HEK293 (cell line): Measurements from ENCODE around the gene PCGF1.

Source experiments
- AEBP2 ChIP-seq: fragments of 450-650 bp; formaldehyde crosslinking; IDR thresholded peaks from 2 replicates; pipeline ENCODE4 v1.5.1; 2016; ENCODE audit warnings: missing biosample characterization, missing genetic modification characterization, borderline replicate concordance
- GLI2 ChIP-seq: fragments of 450-650 bp; formaldehyde crosslinking; IDR thresholded peaks from 2 replicates; pipeline ENCODE4; 2017; ENCODE audit warnings: missing biosample characterization, missing genetic modification characterization, low read depth, borderline replicate concordance
- KLF10 ChIP-seq: fragments of 450-650 bp; IDR thresholded peaks from 2 replicates; pipeline ENCODE4 v1.5.1; 2018; ENCODE audit warnings: missing biosample characterization, mild to moderate bottlenecking, missing genetic modification characterization
- MEIS1 ChIP-seq: sonication (generic); formaldehyde crosslinking; IDR thresholded peaks from 2 replicates; pipeline ENCODE4 v1.8.1; 2022; ENCODE audit warnings: missing genetic modification reagents, mild to moderate bottlenecking, borderline replicate concordance
- OSR2 ChIP-seq: fragments of 450-650 bp; formaldehyde crosslinking; IDR thresholded peaks from 2 replicates; pipeline ENCODE4 v1.5.1; 2016; ENCODE audit warnings: missing biosample characterization, missing genetic modification characterization
- OVOL3 ChIP-seq: fragments of 450-650 bp; formaldehyde crosslinking; IDR thresholded peaks from 2 replicates; pipeline ENCODE4 v1.5.1; 2016; ENCODE audit warnings: missing biosample characterization, missing genetic modification characterization
- REPIN1 ChIP-seq: fragments of 450-650 bp; formaldehyde crosslinking; IDR thresholded peaks from 2 replicates; pipeline ENCODE4 v1.5.1; 2017; ENCODE audit warnings: missing biosample characterization, missing genetic modification characterization, low read depth
- SCRT2 ChIP-seq: fragments of 450-650 bp; formaldehyde crosslinking; IDR thresholded peaks from 2 replicates; pipeline ENCODE4 v1.5.1; 2016; ENCODE audit warnings: missing biosample characterization, missing genetic modification characterization
- YY2 ChIP-seq: fragments of 450-650 bp; formaldehyde crosslinking; IDR thresholded peaks from 2 replicates; pipeline ENCODE4 v1.5.1; 2016; ENCODE audit warnings: missing biosample characterization, missing genetic modification characterization
- ZBTB1 ChIP-seq: fragments of 450-650 bp; formaldehyde crosslinking; IDR thresholded peaks from 2 replicates; pipeline ENCODE4 v1.5.1; 2016; ENCODE audit warnings: missing biosample characterization, missing genetic modification characterization
- ZBTB21 ChIP-seq: fragments of 450-650 bp; formaldehyde crosslinking; IDR thresholded peaks from 2 replicates; pipeline ENCODE4 v1.5.1; 2017; ENCODE audit warnings: missing biosample characterization, missing genetic modification characterization
- ZBTB49 ChIP-seq: fragments of 450-650 bp; formaldehyde crosslinking; IDR thresholded peaks from 2 replicates; pipeline ENCODE4 v1.5.1; 2016; ENCODE audit warnings: missing biosample characterization, missing genetic modification characterization, low read depth
- ZIC2 ChIP-seq: fragments of 450-650 bp; formaldehyde crosslinking; IDR thresholded peaks from 2 replicates; pipeline ENCODE4 v1.5.1; 2016; ENCODE audit warnings: missing biosample characterization, missing genetic modification characterization
- ZNF133 ChIP-seq: fragments of 450-650 bp; formaldehyde crosslinking; IDR thresholded peaks from 2 replicates; pipeline ENCODE4 v1.5.1; 2016; ENCODE audit warnings: missing biosample characterization, missing genetic modification characterization
- ZNF16 ChIP-seq: fragments of 450-650 bp; formaldehyde crosslinking; IDR thresholded peaks from 2 replicates; pipeline ENCODE4 v1.5.1; 2016; ENCODE audit warnings: low read depth, missing biosample characterization, missing genetic modification characterization
- ZNF211 ChIP-seq: fragments of 450-650 bp; formaldehyde crosslinking; IDR thresholded peaks from 2 replicates; pipeline ENCODE4 v1.5.1; 2016; ENCODE audit warnings: low read depth, missing biosample characterization, missing genetic modification characterization
- ZNF280C ChIP-seq: fragments of 450-650 bp; formaldehyde crosslinking; IDR thresholded peaks from 2 replicates; pipeline ENCODE4 v1.5.1; 2016; ENCODE audit warnings: missing biosample characterization, missing genetic modification characterization
- ZNF292 ChIP-seq: fragments of 450-650 bp; formaldehyde crosslinking; IDR thresholded peaks from 2 replicates; pipeline ENCODE4 v1.5.1; 2016; ENCODE audit warnings: low read depth, missing biosample characterization, missing genetic modification characterization, borderline replicate concordance
- ZNF354C ChIP-seq: fragments of 450-650 bp; formaldehyde crosslinking; IDR thresholded peaks from 2 replicates; pipeline ENCODE4 v1.5.1; 2016; ENCODE audit warnings: missing biosample characterization, missing genetic modification characterization, low read depth, borderline replicate concordance
- ZNF37A ChIP-seq: fragments of 450-650 bp; IDR thresholded peaks from 2 replicates; pipeline ENCODE4 v1.5.1; 2018; ENCODE audit warnings: missing biosample characterization, missing genetic modification characterization
- ZNF416 ChIP-seq: fragments of 450-650 bp; formaldehyde crosslinking; IDR thresholded peaks from 2 replicates; pipeline ENCODE4 v1.5.1; 2016; ENCODE audit warnings: missing biosample characterization, missing genetic modification characterization
- ZNF558 ChIP-seq: fragments of 450-650 bp; formaldehyde crosslinking; IDR thresholded peaks from 2 replicates; pipeline ENCODE4 v1.5.1; 2016; ENCODE audit warnings: missing biosample characterization, missing genetic modification characterization
- ZNF571 ChIP-seq: fragments of 450-650 bp; formaldehyde crosslinking; IDR thresholded peaks from 2 replicates; pipeline ENCODE4 v1.5.0; 2017; ENCODE audit warnings: missing biosample characterization, missing genetic modification characterization
- ZNF596 ChIP-seq: fragments of 450-650 bp; IDR thresholded peaks from 2 replicates; pipeline ENCODE4 v1.5.0; 2018; ENCODE audit warnings: missing biosample characterization, mild to moderate bottlenecking, missing genetic modification characterization, moderate library complexity
- ZNF658 ChIP-seq: fragments of 450-650 bp; formaldehyde crosslinking; IDR thresholded peaks from 2 replicates; pipeline ENCODE4; 2016; ENCODE audit warnings: missing biosample characterization, missing genetic modification characterization
- TF ChIP-seq, protein P1 (sequence below): fragments of 450-650 bp; formaldehyde crosslinking; IDR thresholded peaks from 2 replicates; pipeline ENCODE4; 2016; ENCODE audit warnings: missing biosample characterization, missing genetic modification characterization
- TF ChIP-seq, protein P2 (sequence below): fragments of 450-650 bp; formaldehyde crosslinking; IDR thresholded peaks from 2 replicates; pipeline ENCODE4 v1.5.1; 2017; ENCODE audit warnings: missing biosample characterization, missing genetic modification characterization
- TF ChIP-seq, protein P3 (sequence below): fragments of 450-650 bp; formaldehyde crosslinking; IDR thresholded peaks from 2 replicates; pipeline ENCODE4 v1.5.1; 2016; ENCODE audit warnings: missing biosample characterization, missing genetic modification characterization

The PCGF1 gene

DNA sequence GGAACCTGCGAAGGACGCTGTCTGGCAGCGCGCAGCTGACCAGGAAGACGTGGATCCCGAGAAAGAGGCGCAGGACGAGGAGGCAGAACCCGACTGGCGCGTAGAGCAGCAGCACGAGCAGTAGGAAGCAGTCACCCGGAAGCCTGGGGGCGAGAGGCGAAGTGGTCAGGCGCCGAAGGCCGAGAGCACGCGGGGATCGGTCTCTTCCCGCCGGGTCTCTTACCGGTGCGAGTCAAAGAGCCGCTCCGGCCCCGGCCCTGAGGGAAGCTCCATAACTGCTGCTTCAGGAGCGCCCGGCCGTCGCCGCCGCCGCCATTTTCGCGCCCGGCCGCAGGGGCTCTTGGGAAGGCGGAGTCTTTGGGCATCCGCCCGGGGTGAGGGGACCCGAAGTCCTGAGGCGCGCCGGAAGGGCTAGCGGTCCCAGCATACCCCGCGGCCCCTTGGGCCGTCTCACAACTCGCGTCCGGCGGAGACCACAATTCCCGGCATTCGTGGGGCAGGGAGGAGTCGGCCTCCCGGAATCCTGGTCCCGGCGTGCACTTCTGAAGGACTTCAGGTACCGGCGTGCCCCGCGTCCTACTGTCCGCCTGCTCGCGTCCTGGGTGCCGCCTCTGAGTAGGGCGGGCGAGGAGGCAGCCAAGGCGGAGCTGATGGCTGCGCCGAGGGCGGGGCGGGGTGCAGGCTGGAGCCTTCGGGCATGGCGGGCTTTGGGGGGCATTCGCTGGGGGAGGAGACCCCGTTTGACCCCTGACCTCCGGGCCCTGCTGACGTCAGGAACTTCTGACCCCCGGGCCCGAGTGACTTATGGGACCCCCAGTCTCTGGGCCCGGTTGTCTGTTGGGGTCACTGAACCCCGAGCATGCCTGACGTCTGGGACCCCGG lies 22.1 kb upstream of the PCGF1 start, which contains the start of the genes AUP1 and HTRA2 (continued):
- TF ChIP-seq ZNF658 (tag by site-specific recombination), result no peak
- TF ChIP-seq, protein P1, sequence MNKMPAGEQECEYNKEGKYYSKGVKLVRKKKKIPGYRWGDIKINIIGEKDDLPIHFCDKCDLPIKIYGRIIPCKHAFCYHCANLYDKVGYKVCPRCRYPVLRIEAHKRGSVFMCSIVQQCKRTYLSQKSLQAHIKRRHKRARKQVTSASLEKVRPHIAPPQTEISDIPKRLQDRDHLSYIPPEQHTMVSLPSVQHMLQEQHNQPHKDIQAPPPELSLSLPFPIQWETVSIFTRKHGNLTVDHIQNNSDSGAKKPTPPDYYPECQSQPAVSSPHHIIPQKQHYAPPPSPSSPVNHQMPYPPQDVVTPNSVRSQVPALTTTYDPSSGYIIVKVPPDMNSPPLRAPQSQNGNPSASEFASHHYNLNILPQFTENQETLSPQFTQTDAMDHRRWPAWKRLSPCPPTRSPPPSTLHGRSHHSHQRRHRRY, result no peak
- peak; percentile 19; the same call in 1 of the 2 replicates for TF ChIP-seq ZBTB21
- TF ChIP-seq AEBP2 (tag by site-specific recombination), result no peak
- no peak for TF ChIP-seq ZNF280C (tag by site-specific recombination)
- no peak for TF ChIP-seq ZNF354C (tag by site-specific recombination)
- no peak for TF ChIP-seq ZNF292 (tag by site-specific recombination)
- TF ChIP-seq, protein P2, sequence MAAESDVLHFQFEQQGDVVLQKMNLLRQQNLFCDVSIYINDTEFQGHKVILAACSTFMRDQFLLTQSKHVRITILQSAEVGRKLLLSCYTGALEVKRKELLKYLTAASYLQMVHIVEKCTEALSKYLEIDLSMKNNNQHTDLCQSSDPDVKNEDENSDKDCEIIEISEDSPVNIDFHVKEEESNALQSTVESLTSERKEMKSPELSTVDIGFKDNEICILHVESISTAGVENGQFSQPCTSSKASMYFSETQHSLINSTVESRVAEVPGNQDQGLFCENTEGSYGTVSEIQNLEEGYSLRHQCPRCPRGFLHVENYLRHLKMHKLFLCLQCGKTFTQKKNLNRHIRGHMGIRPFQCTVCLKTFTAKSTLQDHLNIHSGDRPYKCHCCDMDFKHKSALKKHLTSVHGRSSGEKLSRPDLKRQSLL, result no peak
- TF ChIP-seq ZNF558 (tag by site-specific recombination), result no peak
- no peak for TF ChIP-seq ZNF596 (tag by site-specific recombination)
- no peak for TF ChIP-seq MEIS1 (CRISPR knock-in tag)
- TF ChIP-seq ZNF571 (tag by site-specific recombination), result no peak
- no peak for TF ChIP-seq ZNF416 (tag by site-specific recombination)
- no peak for TF ChIP-seq ZBTB49 (tag by site-specific recombination)
- TF ChIP-seq OSR2 (tag by site-specific recombination), result no peak
- TF ChIP-seq ZIC2 (tag by site-specific recombination), result no peak
- TF ChIP-seq REPIN1 (tag by site-specific recombination), result no peak
- no peak for TF ChIP-seq ZNF16 (tag by site-specific recombination)
- TF ChIP-seq ZNF37A, result no peak
- no peak for TF ChIP-seq ZNF211 (tag by site-specific recombination)
- TF ChIP-seq ZBTB1 (tag by site-specific recombination), result no peak
- TF ChIP-seq, protein P3, sequence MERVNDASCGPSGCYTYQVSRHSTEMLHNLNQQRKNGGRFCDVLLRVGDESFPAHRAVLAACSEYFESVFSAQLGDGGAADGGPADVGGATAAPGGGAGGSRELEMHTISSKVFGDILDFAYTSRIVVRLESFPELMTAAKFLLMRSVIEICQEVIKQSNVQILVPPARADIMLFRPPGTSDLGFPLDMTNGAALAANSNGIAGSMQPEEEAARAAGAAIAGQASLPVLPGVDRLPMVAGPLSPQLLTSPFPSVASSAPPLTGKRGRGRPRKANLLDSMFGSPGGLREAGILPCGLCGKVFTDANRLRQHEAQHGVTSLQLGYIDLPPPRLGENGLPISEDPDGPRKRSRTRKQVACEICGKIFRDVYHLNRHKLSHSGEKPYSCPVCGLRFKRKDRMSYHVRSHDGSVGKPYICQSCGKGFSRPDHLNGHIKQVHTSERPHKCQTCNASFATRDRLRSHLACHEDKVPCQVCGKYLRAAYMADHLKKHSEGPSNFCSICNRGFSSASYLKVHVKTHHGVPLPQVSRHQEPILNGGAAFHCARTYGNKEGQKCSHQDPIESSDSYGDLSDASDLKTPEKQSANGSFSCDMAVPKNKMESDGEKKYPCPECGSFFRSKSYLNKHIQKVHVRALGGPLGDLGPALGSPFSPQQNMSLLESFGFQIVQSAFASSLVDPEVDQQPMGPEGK (tag by site-specific recombination), result peak; percentile 61
- peak; percentile 77 for TF ChIP-seq SCRT2
- TF ChIP-seq YY2, result peak; percentile 77
- TF ChIP-seq OVOL3 (tag by site-specific recombination), result peak; percentile 77; the same call in 1 of the 2 replicates
- TF ChIP-seq KLF10, result no peak
- TF ChIP-seq ZNF133, result no peak
- no peak for TF ChIP-seq GLI2 (tag by site-specific recombination)
